HCT116 (cell line): ENCODE data around the gene NEK3. TPM values are rescaled to one million over a fixed set of nuclear protein-coding genes. Genes with fewer than 3 reads are reported as not detected.

Source experiments
- ATAC-seq: fragments of 200-7000 bp; cut with Tn5 transposase; 2 replicates; pipeline ENCODE4 v1.9.1; 2020; ENCODE audit warnings: mild to moderate bottlenecking, moderate library complexity
- BruUV-seq: library from RNA; stranded (reverse); fragments of 400-500 nt; replicated peaks from 2 replicates; lab custom pipeline; 2021; lab: Mats Ljungman, UMichigan
- CTCF ChIA-PET: fragments of 300-600 bp; sonication (Branson Sonifier 250); formaldehyde crosslinking; loops from one replicate; lab custom pipeline; 2021; ENCODE audit warnings: antibody characterized with exemption; lab: Charles Lee
- POLR2A ChIA-PET: fragments of 300-600, 350-600 bp; sonication (Branson Sonifier 250); formaldehyde crosslinking; loops from one replicate; lab custom pipeline; 2021; ENCODE audit warnings: antibody characterized with exemption; lab: Charles Lee
- RAD21 ChIA-PET, 2 experiments: fragments of 300-600 bp; sonication (Branson Sonifier 250); formaldehyde crosslinking; loops; one replicate each; lab custom pipeline; 2023; ENCODE audit warnings: low total read pairs in 2 of 2; ENCODE audit not compliant: uncharacterized antibody in 2 of 2, unreplicated experiment in 2 of 2, low non-redundant PET in 1 of 2; lab: Charles Lee
- DNase-seq: peaks from one replicate; pipeline ENCODE4 v3.0.0-alpha.2; 2010; ENCODE audit warnings: low read depth, low spot score
- H2AFZ ChIP-seq: fragments of 200-600 bp; shearing (Covaris generic), sonication (generic); 2 replicates; pipeline ENCODE4 v1.6.1; 2017; ENCODE audit warnings: low read depth, mixed run types, mixed read lengths, antibody characterized with exemption, low read length; ENCODE audit not compliant: poor library complexity, severe bottlenecking
- H3K27ac ChIP-seq: 2 replicates; pipeline ENCODE4 v1.5.1; 2012; ENCODE audit warnings: low read depth, low read length
- H3K27me3 ChIP-seq: fragments of 200-600 bp; sonication (generic); 2 replicates; pipeline ENCODE4 v1.6.1; 2016; ENCODE audit warnings: mixed run types, low read length, mixed read lengths; ENCODE audit not compliant: insufficient read depth
- H3K36me3 ChIP-seq, 2 experiments: fragments of 200-500 bp in 1 of 2; fragments of 200-600 bp in 1 of 2; sonication (Bioruptor generic) in 1 of 2; sonication (generic) in 1 of 2; 2 replicates each; pipeline versions ENCODE4 v1.5.1 to v1.6.1; 2014 to 2016; ENCODE audit warnings: low read length in 2 of 2, inconsistent platforms in 1 of 2, mixed read lengths in 1 of 2, mixed run types in 1 of 2; ENCODE audit not compliant: insufficient read depth in 2 of 2, control insufficient read depth in 1 of 2
- H3K4me1 ChIP-seq, 2 experiments: fragments of 200-600 bp in 1 of 2; sonication (generic) in 1 of 2; 2 replicates each; pipeline versions ENCODE4 v1.5.1 to v1.6.1; 2012 to 2017; ENCODE audit warnings: low read length in 2 of 2, inconsistent platforms in 1 of 2, mild to moderate bottlenecking in 1 of 2, mixed read lengths in 1 of 2, mixed run types in 1 of 2, moderate library complexity in 1 of 2; ENCODE audit not compliant: insufficient read depth in 2 of 2, control insufficient read depth in 1 of 2
- H3K4me2 ChIP-seq: fragments of 200-600 bp; sonication (generic); 2 replicates; pipeline ENCODE4 v1.6.1; 2017; ENCODE audit warnings: mixed run types, low read length, mixed read lengths
- H3K4me3 ChIP-seq, 2 experiments: fragments of 200-600 bp in 1 of 2; sonication (generic) in 1 of 2; replicated peaks in 1 of 2; 2 replicates each; pipeline ENCODE4 v1.5.1; 2011 to 2016; ENCODE audit warnings: low read length in 2 of 2, control low read depth in 1 of 2, low read depth in 1 of 2, mild to moderate bottlenecking in 1 of 2, mixed read lengths in 1 of 2, mixed run types in 1 of 2
- H3K79me2 ChIP-seq: fragments of 200-600 bp; sonication (generic); 2 replicates; pipeline ENCODE4 v1.6.1; 2017; ENCODE audit warnings: mild to moderate bottlenecking, mixed run types, low read length, moderate library complexity, mixed read lengths; ENCODE audit not compliant: insufficient read depth
- H3K9ac ChIP-seq: fragments of 200-600 bp; sonication (generic); 2 replicates; pipeline ENCODE4 v1.6.1; 2016; ENCODE audit warnings: low read length, mixed read lengths
- H3K9me2 ChIP-seq: fragments of 200-600 bp; sonication (generic), shearing (Covaris generic); 2 replicates; pipeline ENCODE4 v1.6.1; 2017; ENCODE audit warnings: mixed run types, mild to moderate bottlenecking, moderate library complexity; ENCODE audit not compliant: insufficient read depth
- H3K9me3 ChIP-seq, 2 experiments: fragments of 200-500 bp in 1 of 2; fragments of 200-600 bp in 1 of 2; sonication (Bioruptor generic) in 1 of 2; sonication (generic) in 1 of 2; 2 replicates each; pipeline ENCODE4 v1.6.1; 2014 to 2017; ENCODE audit warnings: low read length in 2 of 2, mixed read lengths in 2 of 2, inconsistent platforms in 1 of 2, low read depth in 1 of 2, mild to moderate bottlenecking in 1 of 2, mixed run types in 1 of 2, moderate library complexity in 1 of 2; ENCODE audit not compliant: control insufficient read depth in 1 of 2, insufficient read depth in 1 of 2
- H4K20me1 ChIP-seq: fragments of 200-600 bp; sonication (generic), shearing (Covaris generic); 2 replicates; pipeline ENCODE4 v1.6.1; 2017; ENCODE audit warnings: mixed run types, mild to moderate bottlenecking, moderate library complexity; ENCODE audit not compliant: insufficient read depth
- EGR1 ChIP-seq: IDR thresholded peaks from 2 replicates; pipeline ENCODE4 v1.6.1; 2012; ENCODE audit warnings: low read depth
- ELF1 ChIP-seq: IDR thresholded peaks from 2 replicates; pipeline ENCODE4 v1.6.1; 2012; ENCODE audit warnings: low read depth, borderline replicate concordance
- EZH2 ChIP-seq: fragments of 200-600 bp; sonication (generic); IDR thresholded peaks from 2 replicates; pipeline ENCODE4 v1.6.1; 2017; ENCODE audit warnings: antibody characterized with exemption, mixed run types
- EZH2phosphoT487 ChIP-seq: fragments of 200-600 bp; IDR thresholded peaks from 2 replicates; pipeline ENCODE4 v1.6.1; 2018; ENCODE audit warnings: antibody characterized with exemption, borderline replicate concordance
- FOSL1 ChIP-seq: IDR thresholded peaks from 2 replicates; pipeline ENCODE4 v1.6.1; 2012; ENCODE audit warnings: low read depth
- RAD21 ChIP-seq: IDR thresholded peaks from 2 replicates; pipeline ENCODE4 v1.6.1; 2012; ENCODE audit warnings: low read depth, mild to moderate bottlenecking
- SIN3A ChIP-seq: IDR thresholded peaks from 2 replicates; pipeline ENCODE4 v1.6.1; 2012; ENCODE audit warnings: low read depth
- SP1 ChIP-seq: IDR thresholded peaks from 2 replicates; pipeline ENCODE4 v1.6.1; 2012; ENCODE audit warnings: low read depth
- ZFX ChIP-seq: fragments of 450-650 bp; IDR thresholded peaks from 2 replicates; pipeline ENCODE4 v1.6.1; 2017
- intact Hi-C: fragments of 100-400 bp; cut with micrococcal nuclease; formaldehyde crosslinking; loops from 2 replicates; pipeline ENCODE4 v1.10.0; 2022
- total RNA-seq: library from RNA; stranded (reverse); gene quantifications from one replicate; pipeline ENCODE4 v1.2.1, GENCODE V29; 2021; ENCODE audit not compliant: unreplicated experiment
- TF ChIP-seq, protein P1 (sequence below): IDR thresholded peaks from 2 replicates; pipeline ENCODE4 v1.6.1; 2011; ENCODE audit warnings: mild to moderate bottlenecking, low read length, moderate library complexity; ENCODE audit not compliant: insufficient replicate concordance; ENCODE audit errors: extremely low read depth
- TF ChIP-seq, protein P2 (sequence below), 3 experiments: fragments of 200-600 bp in 1 of 3; sonication (generic) in 1 of 3; IDR thresholded peaks in 2 of 3; conservative IDR thresholded peaks in 1 of 3; 2 replicates each; pipeline ENCODE4 v1.5.1; 2012 to 2017; ENCODE audit warnings: low read depth in 2 of 3, low read length in 2 of 3, antibody characterized with exemption in 1 of 3, borderline replicate concordance in 1 of 3, control low read depth in 1 of 3, mild to moderate bottlenecking in 1 of 3, mixed read lengths in 1 of 3, mixed run types in 1 of 3, moderate library complexity in 1 of 3; ENCODE audit not compliant: insufficient read depth in 1 of 3
- TF ChIP-seq, protein P3 (sequence below): IDR thresholded peaks from 2 replicates; pipeline ENCODE4 v1.6.1; 2012

NEK3 gene
- total RNA-seq, 1 experiment from 2014 or later, result 15.7 TPM

DNA sequence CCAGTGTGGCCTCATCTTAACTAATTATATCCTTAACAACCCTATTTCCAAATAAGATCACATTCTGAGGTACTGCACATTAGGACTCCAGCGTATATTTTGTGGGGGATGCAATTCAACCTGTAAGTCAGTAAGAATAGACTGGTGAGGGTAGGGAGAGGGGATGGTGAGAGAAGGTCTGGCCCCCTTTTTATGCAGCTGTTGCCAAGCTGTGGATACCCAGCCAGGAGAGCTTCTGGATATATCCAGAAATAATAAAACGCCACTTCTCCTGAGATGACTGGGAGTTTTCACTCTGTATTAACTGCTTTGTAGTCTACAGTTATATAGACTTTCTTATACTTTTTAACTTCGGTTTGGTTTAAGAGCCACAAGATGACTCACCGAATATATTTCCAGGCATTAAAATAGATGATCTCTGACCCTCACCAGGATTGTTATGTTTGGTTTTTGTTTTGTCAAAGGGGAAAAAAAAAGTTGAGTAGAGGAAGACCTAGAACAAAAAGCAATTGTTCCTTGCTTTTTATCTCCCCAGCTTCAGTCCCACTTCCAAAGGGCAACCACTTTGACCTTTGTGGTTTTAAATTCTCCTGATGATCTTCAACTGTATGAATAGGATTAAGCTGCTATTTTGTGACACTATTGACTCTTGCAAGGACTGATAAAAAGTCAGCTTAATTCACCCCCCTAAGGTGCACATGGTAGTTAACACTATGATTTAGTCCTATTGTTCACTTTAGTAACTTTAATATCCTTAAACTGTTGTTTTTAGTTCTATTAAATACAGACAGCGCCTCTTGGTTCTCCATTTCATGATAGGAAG lies 3.1 kb upstream of the NEK3 start:
- intact Hi-C loops, result no loop called here
- no peaks in the 10 kb centered on the region for H3K9me2 ChIP-seq
- no peaks in the 10 kb centered on the region for H3K27me3 ChIP-seq
- H2AFZ ChIP-seq, result no peak overlapping the region
- H3K36me3 ChIP-seq, result no peaks in the 10 kb centered on the region
- H3K27ac ChIP-seq, result no peak overlapping the region
- CTCF ChIA-PET, result no interaction called here
- DNase-seq, result peak; percentile 35
- peaks cover 22 to 35% of the 10 kb centered on the region in 2 experiments for H3K4me1 ChIP-seq
- no peak overlapping the region for H3K4me3 ChIP-seq
- TF ChIP-seq SP1, result 0 out of 2 replicates have a peak, but pooled peaks have one; percentile 16
- no peak for TF ChIP-seq ZFX
- no TSS peak for BruUV-seq
- no peak overlapping the region for H3K9ac ChIP-seq
- peak overlapping the region; percentile 44 for H3K4me2 ChIP-seq
- ATAC-seq, result peak; percentile 63
- POLR2A ChIA-PET, result no interaction called here
- RAD21 ChIA-PET, result no interaction called here
- H3K79me2 ChIP-seq, result no peaks in the 10 kb centered on the region
- H4K20me1 ChIP-seq, result no peaks in the 10 kb centered on the region
- 0 out of 4 replicates have a peak, but pooled peaks cover 0 to 4% of the 10 kb centered on the region in 2 experiments for H3K9me3 ChIP-seq

DNA sequence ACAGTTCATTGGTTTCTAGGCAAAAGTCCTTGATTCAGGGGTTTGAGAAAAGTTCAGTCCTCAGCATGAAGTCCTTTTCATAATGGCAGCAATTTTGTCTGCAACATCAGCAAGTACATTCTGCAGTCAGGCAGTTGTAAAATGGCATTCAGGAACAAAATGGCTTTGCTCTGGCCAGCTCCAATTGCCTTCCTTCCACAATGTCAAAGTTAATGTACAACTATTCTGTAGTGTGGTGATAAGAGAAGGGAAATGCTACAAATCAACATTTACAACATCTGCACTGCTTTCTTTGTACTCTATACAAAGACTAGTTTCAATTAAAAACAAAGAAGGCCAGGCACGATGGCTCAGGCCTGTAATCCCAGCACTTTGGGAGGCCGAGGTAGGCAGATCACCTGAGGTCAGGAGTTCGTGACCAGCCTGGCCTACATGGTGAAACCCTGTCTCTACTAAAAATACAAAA lies 1.8 kb upstream of the NEK3 start:
- Histone ChIP-seq H3K36me3 (no peaks in the 10 kb centered on the region), H2AFZ (no peak overlapping the region), H3K27me3 (no peaks in the 10 kb centered on the region), H3K4me2 (no peak overlapping the region), H3K4me3 (no peak overlapping the region), H4K20me1 (no peaks in the 10 kb centered on the region), H3K27ac (no peak overlapping the region), H3K9me2 (no peaks in the 10 kb centered on the region), H3K79me2 (no peaks in the 10 kb centered on the region), H3K4me1 (peaks cover 22 to 35% of the 10 kb centered on the region in 2 experiments), H3K9ac (no peak overlapping the region), H3K9me3 (0 out of 4 replicates have a peak, but pooled peaks cover 0 to 4% of the 10 kb centered on the region in 2 experiments)
- RAD21 ChIA-PET, result no interaction called here
- no peak for TF ChIP-seq ELF1
- TF ChIP-seq, protein P1, sequence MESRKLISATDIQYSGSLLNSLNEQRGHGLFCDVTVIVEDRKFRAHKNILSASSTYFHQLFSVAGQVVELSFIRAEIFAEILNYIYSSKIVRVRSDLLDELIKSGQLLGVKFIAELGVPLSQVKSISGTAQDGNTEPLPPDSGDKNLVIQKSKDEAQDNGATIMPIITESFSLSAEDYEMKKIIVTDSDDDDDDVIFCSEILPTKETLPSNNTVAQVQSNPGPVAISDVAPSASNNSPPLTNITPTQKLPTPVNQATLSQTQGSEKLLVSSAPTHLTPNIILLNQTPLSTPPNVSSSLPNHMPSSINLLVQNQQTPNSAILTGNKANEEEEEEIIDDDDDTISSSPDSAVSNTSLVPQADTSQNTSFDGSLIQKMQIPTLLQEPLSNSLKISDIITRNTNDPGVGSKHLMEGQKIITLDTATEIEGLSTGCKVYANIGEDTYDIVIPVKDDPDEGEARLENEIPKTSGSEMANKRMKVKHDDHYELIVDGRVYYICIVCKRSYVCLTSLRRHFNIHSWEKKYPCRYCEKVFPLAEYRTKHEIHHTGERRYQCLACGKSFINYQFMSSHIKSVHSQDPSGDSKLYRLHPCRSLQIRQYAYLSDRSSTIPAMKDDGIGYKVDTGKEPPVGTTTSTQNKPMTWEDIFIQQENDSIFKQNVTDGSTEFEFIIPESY, result no peak
- no peak for TF ChIP-seq SIN3A
- TF ChIP-seq ZFX, result no peak
- no peak for TF ChIP-seq EZH2
- TF ChIP-seq SP1, result no peak
- TF ChIP-seq, protein P2, sequence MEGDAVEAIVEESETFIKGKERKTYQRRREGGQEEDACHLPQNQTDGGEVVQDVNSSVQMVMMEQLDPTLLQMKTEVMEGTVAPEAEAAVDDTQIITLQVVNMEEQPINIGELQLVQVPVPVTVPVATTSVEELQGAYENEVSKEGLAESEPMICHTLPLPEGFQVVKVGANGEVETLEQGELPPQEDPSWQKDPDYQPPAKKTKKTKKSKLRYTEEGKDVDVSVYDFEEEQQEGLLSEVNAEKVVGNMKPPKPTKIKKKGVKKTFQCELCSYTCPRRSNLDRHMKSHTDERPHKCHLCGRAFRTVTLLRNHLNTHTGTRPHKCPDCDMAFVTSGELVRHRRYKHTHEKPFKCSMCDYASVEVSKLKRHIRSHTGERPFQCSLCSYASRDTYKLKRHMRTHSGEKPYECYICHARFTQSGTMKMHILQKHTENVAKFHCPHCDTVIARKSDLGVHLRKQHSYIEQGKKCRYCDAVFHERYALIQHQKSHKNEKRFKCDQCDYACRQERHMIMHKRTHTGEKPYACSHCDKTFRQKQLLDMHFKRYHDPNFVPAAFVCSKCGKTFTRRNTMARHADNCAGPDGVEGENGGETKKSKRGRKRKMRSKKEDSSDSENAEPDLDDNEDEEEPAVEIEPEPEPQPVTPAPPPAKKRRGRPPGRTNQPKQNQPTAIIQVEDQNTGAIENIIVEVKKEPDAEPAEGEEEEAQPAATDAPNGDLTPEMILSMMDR (IDR thresholded peaks at IDR 0.05 in 2 of 3, conservative IDR thresholded peaks at IDR 0.05 in 1 of 3; ENCODE audit: borderline replicate concordance in 1 of 3, insufficient read depth in 1 of 3, low read depth in 2 of 3, low read length in 2 of 3), result no peak
- TF ChIP-seq EZH2phosphoT487, result no peak
- TF ChIP-seq EGR1, result no peak
- TF ChIP-seq FOSL1, result no peak
- TF ChIP-seq, protein P3, sequence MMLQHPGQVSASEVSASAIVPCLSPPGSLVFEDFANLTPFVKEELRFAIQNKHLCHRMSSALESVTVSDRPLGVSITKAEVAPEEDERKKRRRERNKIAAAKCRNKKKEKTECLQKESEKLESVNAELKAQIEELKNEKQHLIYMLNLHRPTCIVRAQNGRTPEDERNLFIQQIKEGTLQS, result no peak
- TF ChIP-seq RAD21, result no peak
- DNase-seq, result no peak
- intact Hi-C loops, result no loop called here
- CTCF ChIA-PET, result no interaction called here
- POLR2A ChIA-PET, result no interaction called here
- ATAC-seq, result no peak
- BruUV-seq, result no TSS peak
